ENCODE results near the gene OSGIN1.

OSGIN1 gene

DNA sequence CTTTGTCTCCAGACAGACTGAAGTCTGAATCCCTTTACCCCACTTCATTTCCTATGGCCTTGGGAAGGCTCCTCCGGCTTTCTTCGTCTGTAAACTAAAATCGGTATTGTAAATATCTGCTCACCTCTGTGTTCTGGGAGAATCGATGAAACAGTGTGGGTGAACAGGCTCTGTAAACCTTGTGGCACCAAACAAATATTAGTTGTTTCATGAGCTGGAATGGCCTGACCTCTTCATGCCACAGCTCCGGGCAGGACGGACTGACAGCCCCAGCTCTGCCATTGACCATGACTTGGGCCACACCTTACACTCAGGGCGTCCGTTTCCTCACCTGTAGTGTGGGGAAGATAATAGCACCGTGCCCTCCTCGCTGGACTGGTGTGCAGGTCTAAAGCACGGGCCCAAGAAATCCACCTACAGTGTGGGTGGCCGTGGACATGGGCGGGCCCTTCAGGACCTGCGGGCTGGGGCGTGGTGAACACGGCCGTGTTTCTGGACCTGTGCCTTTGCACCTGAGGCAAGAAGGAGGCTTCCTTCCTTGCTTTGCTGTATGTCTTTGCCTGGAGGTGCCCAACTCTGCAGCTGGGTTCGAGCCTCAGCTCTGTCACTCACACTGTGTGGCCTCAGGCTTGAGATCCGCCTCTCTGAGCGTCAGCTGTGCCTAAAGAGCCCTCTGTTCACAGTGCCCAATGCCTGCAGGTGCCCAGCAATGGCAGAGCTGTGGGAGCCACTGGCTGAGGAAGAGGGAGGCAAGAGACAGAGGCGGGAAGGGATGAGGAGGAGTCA, 6.1 kb upstream of the OSGIN1 start:
- CTCF ChIA-PET, result interaction anchor here (0.7 to 1.9 kb wide), 3 partner anchors 10 to 597 kb away, joined by 3 to 10 read pairs (median 3); no protein-coding TSS in a partner anchor
- H3K9me3 ChIP-seq (ENCODE audit: control insufficient read depth, insufficient read depth, low read depth, low read length), result no peaks in the 10 kb centered on the region
- H3K4me3 ChIP-seq (ENCODE audit: low read depth, low read length), result no peak overlapping the region
- POLR2A ChIA-PET, result interaction anchor here (1.6 kb wide), 1 partner anchor 20 kb away, joined by 3 read pairs; no protein-coding TSS in a partner anchor
- TF ChIP-seq ZNF239 (tag by site-specific recombination; IDR thresholded peaks at IDR 0.05), result no peak
- TF ChIP-seq HOXD13 (CRISPR knock-in tag; IDR thresholded peaks at IDR 0.05; ENCODE audit: borderline replicate concordance), result no peak
- no peak for TF ChIP-seq ZNF514 (tag by site-specific recombination; IDR thresholded peaks at IDR 0.05)
- TF ChIP-seq ZNF629 (tag by site-specific recombination; IDR thresholded peaks at IDR 0.05), result no peak
- TF ChIP-seq ZNF174 (tag by site-specific recombination; IDR thresholded peaks at IDR 0.05), result no peak
- no peak for TF ChIP-seq YY1 (tag by site-specific recombination; IDR thresholded peaks at IDR 0.05)
- TF ChIP-seq ZNF121 (tag by site-specific recombination; IDR thresholded peaks at IDR 0.05), result no peak
- no peak for TF ChIP-seq ZFP37 (tag by site-specific recombination; IDR thresholded peaks at IDR 0.05)
- no peak for TF ChIP-seq ZBTB8A (tag by site-specific recombination; IDR thresholded peaks at IDR 0.05)
- TF ChIP-seq ZIC2 (tag by site-specific recombination; IDR thresholded peaks at IDR 0.05), result no peak
- no peak for TF ChIP-seq ZBTB20 (tag by site-specific recombination; IDR thresholded peaks at IDR 0.05)
- TF ChIP-seq ZNF560 (tag by site-specific recombination; IDR thresholded peaks at IDR 0.05; ENCODE audit: borderline replicate concordance), result no peak
- TF ChIP-seq ZNF549 (tag by site-specific recombination; IDR thresholded peaks at IDR 0.05), result no peak
- no peak for TF ChIP-seq ZNF362 (tag by site-specific recombination; IDR thresholded peaks at IDR 0.05)
- TF ChIP-seq, protein P1, sequence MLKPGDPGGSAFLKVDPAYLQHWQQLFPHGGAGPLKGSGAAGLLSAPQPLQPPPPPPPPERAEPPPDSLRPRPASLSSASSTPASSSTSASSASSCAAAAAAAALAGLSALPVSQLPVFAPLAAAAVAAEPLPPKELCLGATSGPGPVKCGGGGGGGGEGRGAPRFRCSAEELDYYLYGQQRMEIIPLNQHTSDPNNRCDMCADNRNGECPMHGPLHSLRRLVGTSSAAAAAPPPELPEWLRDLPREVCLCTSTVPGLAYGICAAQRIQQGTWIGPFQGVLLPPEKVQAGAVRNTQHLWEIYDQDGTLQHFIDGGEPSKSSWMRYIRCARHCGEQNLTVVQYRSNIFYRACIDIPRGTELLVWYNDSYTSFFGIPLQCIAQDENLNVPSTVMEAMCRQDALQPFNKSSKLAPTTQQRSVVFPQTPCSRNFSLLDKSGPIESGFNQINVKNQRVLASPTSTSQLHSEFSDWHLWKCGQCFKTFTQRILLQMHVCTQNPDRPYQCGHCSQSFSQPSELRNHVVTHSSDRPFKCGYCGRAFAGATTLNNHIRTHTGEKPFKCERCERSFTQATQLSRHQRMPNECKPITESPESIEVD (tag by site-specific recombination; IDR thresholded peaks at IDR 0.05), result no peak
- no peak for TF ChIP-seq ZNF221 (tag by site-specific recombination; IDR thresholded peaks at IDR 0.05; ENCODE audit: borderline replicate concordance)
- TF ChIP-seq, protein P2, sequence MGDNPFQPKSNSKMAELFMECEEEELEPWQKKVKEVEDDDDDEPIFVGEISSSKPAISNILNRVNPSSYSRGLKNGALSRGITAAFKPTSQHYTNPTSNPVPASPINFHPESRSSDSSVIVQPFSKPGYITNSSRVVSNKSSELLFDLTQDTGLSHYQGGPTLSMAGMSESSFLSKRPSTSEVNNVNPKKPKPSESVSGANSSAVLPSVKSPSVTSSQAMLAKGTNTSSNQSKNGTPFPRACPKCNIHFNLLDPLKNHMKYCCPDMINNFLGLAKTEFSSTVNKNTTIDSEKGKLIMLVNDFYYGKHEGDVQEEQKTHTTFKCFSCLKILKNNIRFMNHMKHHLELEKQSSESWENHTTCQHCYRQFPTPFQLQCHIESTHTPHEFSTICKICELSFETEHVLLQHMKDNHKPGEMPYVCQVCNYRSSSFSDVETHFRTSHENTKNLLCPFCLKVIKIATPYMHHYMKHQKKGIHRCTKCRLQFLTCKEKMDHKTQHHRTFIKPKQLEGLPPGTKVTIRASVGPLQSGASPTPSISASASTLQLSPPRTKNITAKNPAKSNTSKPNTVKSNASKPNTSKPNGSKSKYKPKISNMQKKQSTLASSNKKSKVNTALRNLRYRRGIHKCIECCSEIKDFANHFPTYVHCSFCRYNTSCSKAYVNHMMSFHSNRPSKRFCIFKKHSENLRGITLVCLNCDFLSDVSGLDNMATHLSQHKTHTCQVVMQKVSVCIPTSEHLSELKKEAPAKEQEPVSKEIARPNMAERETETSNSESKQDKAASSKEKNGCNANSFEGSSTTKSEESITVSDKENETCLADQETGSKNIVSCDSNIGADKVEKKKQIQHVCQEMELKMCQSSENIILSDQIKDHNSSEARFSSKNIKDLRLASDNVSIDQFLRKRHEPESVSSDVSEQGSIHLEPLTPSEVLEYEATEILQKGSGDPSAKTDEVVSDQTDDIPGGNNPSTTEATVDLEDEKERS (tag by site-specific recombination; IDR thresholded peaks at IDR 0.05), result no peak
- no peak overlapping the region for H3K27ac ChIP-seq (ENCODE audit: extremely low read depth, low read depth, low read length)
- H3K4me1 ChIP-seq (ENCODE audit: control insufficient read depth, insufficient read depth, low read length), result no peaks in the 10 kb centered on the region
- no peaks in the 10 kb centered on the region for H3K36me3 ChIP-seq (ENCODE audit: control insufficient read depth in 2 of 2, insufficient read depth in 1 of 2, low read length in 2 of 2)

- ChIA-PET CTCF (interaction anchor here (0.7 to 1.9 kb wide), 3 partner anchors 9 to 596 kb away, joined by 3 to 10 read pairs (median 3); no protein-coding TSS in a partner anchor), POLR2A (interaction anchor here (1.6 kb wide), 1 partner anchor 21 kb away, joined by 3 read pairs; no protein-coding TSS in a partner anchor)
- no peaks in the 10 kb centered on the region for H3K4me1 ChIP-seq (ENCODE audit: control insufficient read depth, insufficient read depth, low read length)
- no peaks in the 10 kb centered on the region for H3K9me3 ChIP-seq (ENCODE audit: control insufficient read depth, insufficient read depth, low read depth, low read length)
- no peak overlapping the region for H3K4me3 ChIP-seq (ENCODE audit: low read depth, low read length)
- TF ChIP-seq ZNF184 (tag by site-specific recombination; IDR thresholded peaks at IDR 0.05) (no peak), ZBTB48 (tag by site-specific recombination; IDR thresholded peaks at IDR 0.05) (no peak)
- TF ChIP-seq, protein P3, sequence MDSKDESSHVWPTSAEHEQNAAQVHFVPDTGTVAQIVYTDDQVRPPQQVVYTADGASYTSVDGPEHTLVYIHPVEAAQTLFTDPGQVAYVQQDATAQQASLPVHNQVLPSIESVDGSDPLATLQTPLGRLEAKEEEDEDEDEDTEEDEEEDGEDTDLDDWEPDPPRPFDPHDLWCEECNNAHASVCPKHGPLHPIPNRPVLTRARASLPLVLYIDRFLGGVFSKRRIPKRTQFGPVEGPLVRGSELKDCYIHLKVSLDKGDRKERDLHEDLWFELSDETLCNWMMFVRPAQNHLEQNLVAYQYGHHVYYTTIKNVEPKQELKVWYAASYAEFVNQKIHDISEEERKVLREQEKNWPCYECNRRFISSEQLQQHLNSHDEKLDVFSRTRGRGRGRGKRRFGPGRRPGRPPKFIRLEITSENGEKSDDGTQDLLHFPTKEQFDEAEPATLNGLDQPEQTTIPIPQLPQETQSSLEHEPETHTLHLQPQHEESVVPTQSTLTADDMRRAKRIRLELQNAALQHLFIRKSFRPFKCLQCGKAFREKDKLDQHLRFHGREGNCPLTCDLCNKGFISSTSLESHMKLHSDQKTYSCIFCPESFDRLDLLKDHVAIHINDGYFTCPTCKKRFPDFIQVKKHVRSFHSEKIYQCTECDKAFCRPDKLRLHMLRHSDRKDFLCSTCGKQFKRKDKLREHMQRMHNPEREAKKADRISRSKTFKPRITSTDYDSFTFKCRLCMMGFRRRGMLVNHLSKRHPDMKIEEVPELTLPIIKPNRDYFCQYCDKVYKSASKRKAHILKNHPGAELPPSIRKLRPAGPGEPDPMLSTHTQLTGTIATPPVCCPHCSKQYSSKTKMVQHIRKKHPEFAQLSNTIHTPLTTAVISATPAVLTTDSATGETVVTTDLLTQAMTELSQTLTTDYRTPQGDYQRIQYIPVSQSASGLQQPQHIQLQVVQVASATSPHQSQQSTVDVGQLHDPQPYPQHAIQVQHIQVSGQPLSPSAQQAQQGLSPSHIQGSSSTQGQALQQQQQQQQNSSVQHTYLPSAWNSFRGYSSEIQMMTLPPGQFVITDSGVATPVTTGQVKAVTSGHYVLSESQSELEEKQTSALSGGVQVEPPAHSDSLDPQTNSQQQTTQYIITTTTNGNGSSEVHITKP (tag by site-specific recombination; IDR thresholded peaks at IDR 0.05), result no peak
- no peak overlapping the region for H3K27ac ChIP-seq (ENCODE audit: extremely low read depth, low read depth, low read length)
- H3K36me3 ChIP-seq (ENCODE audit: control insufficient read depth in 2 of 2, insufficient read depth in 1 of 2, low read length in 2 of 2), result no peaks in the 10 kb centered on the region
Measured at GRCh38 chr16:83947642-83948234, 5.3 kb upstream of the OSGIN1 start.
